RPMI7951 (cell line): Measurements from ENCODE around the gene MYOF. TPM values are rescaled to one million over a fixed set of nuclear protein-coding genes. Genes with fewer than 3 reads are reported as not detected.
"Not testable (repeated sequence)": the region's sequence is repeated elsewhere in the genome, so short reads cannot be mapped to it uniquely, and the experiment has no call there.

Experiments
- DNase-seq: peaks from one replicate; pipeline ENCODE4 v3.0.0-alpha.2; 2012; ENCODE audit warnings: low read depth
- total RNA-seq: library from RNA; depleted of rRNA; stranded (reverse); fragments of >200 nt; shearing (Covaris generic); gene quantifications from 2 replicates; pipeline ENCODE4 v1.2.3, GENCODE V29; 2014

MYOF gene
- total RNA-seq, 1 experiment from 2014 or later, result 57.1 TPM

GRCh38 chr10:93386631-93387369, 95.3 kb downstream of the MYOF start:
- peak; percentile 34 for DNase-seq

- no peak for DNase-seq
These were observed 96.8 kb downstream of the MYOF start for GRCh38 chr10:93385345-93385744.

DNA sequence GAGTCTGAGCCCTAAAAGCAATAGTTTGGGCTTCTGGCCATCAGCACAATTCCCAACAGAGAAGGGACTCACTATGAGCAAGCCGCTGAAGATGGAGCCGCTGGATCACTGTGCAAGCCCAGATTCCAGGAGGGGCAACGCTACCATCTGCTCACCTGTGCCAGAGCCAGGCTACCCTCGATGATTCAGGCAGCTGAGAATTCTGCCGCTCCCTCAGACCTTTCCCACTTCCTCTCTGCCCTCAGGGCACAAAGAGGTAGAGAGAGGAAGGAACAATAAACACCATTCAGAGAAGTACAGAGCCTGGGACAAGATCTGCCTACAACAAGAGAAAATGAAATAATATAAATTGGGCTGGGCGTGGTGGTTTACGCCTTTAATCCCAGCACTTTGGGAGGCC, 98.1 kb downstream of the MYOF start:
- DNase-seq, result peak; percentile 94

DNA sequence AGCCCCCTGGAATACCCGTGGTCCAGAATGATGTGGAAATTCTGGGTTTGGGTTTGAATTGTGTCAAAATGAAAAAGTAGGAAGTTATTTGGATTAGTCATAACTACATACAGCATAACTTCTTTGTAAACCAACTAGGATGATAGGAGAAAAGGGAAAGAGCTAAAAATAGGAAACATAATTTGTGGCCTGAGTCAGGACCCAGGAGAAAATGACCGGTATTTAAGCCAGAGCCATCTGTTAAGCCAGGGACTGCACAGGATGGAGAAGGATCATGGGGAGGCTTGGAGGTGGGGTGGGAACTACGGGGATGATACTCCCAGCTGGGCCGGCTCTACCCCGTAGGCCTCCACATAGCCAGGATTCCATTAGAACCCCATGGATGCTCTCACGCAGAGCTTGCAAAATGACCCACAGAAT, 98.6 kb downstream of the MYOF start:
- peak; percentile 94 for DNase-seq

GRCh38 chr10:93379731-93380575, 102.2 kb downstream of the MYOF start:
- peak; percentile 88 for DNase-seq

GRCh38 chr10:93378997-93379730, 103.0 kb downstream of the MYOF start:
- peak; percentile 73 for DNase-seq

DNA sequence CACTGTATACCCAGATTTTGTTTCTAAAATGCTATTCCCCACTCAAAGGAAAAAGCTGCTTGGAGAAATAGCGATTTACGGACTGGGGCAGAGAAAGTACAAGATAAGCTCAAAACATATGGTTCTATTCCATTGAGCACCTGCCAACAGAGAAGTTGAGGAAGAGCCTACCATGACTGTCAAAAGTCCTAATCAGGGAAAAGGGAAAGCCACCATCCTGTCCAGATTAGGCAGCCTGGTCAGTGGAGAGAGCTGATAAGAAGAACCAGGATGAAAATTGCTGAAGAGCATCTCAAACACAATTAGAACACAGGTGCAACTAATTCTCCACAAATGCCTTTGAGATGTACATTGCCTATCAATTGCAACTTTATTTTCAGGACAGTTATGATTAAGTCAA, 104.1 kb downstream of the MYOF start:
- no peak for DNase-seq

DNA sequence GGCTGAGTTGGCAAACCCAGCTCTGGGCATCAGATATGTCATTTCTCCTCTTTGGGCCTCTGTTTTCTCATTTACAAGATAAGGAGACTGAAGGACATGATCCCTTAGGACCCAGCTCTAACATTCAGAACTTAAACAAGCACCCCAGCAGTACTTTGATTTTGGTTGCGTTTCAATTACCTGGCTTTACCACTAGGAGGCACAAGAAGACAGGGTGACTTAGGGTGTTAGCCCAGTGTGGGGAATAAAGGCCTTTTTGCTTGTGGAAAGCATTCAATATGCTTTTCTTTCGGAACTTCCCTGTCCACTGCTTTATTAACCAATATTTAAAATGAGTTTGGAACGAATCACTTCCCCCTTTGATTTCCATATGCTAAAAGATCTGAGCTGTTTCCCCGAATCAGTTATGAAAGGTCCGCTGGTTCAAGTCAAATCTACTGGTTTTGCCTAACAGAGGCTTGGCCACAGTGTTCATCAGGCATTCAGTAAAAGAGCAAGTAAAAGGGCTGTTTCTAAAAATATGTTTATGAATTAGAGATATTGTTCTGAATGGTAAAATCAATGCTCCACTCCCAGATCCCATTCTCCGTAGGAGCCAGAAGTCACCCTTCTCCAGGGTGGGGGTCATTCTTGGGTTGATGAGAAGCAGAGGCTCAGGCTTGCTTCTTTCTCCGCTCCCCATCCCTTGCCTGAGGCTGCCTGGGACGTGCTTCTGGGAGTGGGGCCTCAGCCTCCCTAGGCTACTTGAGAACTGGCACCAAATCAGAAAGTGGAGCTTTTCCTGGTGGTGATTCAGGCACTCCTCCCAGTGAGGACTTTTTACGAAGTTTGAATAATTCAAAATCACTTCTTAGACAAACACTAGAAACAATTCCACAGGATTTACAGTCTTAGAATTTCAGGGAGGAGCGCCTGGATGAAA, 105.5 kb downstream of the MYOF start:
- DNase-seq, result peak; percentile 92

- DNase-seq, result no peak
These were observed 111.2 kb downstream of the MYOF start for GRCh38 chr10:93370961-93371360.

GRCh38 chr10:93369588-93370164, 112.5 kb downstream of the MYOF start:
- DNase-seq, result no peak

DNA sequence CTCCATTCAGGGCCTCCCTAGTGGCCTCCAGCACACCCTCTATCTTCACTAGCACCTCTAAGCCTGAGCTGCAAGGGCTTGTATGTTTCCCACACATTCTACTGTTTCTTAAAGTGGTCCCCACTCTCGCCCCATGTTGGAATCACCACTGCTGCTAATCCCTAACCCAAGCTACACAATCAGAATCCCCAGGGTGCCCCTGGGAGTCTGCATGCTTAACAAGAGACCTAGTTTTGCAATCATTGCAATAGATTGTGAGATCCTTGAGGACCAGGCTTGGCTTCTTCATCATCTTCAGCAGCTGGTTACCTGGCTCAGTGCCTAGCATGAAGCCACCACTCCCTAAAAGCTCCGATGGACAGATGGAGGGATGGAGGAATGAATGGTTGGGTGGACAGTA, 113.9 kb downstream of the MYOF start:
- no peak for DNase-seq

DNA sequence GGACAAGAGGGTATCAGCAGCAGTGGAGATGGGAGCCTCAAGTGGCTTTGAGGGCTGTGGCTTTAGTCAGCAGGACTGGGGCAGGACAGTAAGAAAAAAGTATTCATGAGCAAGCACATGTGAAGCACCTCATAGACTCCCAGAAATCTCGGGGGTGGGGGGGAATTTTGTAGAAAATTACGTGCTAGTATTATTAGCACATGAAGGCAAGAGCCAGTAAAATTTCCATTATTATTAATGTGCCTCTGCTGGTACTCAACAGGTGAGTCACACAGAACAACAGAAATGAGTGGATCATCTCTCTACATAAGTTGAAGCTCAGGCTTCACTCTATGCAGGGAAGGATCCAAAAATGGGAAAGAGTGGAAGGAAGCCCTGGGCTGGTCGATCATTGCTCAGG, 114.5 kb downstream of the MYOF start:
- no peak for DNase-seq

- DNase-seq, result no peak
These were observed 117.2 kb downstream of the MYOF start for GRCh38 chr10:93364966-93365365.

DNA sequence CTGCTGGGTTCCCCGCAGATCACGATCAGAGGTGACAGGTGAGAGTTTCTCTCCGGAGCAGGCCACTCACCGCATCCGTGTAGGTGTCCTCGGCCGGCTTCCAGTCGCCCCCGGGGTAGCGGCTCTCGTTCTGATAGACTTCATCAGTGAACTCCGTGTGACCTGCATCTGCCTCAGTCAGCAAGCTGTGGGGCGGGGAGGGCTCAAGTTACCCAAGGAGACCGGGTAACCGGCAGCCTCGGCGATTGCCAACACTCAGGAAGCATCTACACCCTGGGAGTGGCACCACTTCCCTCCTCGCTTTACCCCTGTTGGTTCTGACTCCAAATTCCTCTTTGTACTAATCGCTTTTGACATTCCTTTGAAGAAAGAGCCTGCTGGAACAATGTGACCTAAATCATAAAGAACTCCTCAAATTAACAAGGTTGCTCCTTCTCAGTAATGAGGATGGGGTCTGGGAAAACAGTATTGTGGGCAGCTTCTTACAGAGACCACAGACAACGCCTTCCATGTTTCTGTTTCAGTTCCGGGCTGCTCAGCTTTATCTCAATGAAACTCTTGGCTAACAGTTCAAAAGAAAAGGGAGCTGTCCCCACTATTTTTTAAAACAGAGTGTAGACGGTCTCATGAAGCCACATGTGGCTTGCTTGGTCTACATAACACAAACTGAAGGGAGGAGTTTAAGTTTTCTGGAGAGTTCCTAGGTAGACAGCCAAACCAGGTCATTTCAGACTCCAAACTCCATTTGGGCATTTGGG, 118.1 kb downstream of the MYOF start:
- no peak for DNase-seq

DNA sequence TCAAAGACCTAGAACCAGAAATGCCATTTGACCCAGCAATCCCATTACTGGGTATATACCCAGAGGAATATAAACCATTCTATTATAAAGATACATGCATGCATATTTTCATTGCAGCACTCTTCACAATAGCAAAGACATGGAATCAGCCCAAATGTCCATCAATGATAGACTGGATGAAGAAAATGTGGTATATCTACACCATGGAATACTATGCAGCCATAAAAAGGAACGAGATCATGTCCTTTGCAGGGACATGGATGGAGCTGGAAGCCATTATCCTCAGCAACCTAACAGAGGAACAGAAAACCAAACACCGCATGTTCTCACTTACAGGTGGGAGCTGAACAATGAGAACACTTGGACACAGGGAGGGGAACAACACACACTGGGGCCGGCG, 123.7 kb downstream of the MYOF start:
- DNase-seq, result not testable (repeated sequence)

- DNase-seq, result peak; percentile 34
These were observed 124.5 kb downstream of the MYOF start for GRCh38 chr10:93357680-93358079.

- no peak for DNase-seq
These were observed 125.6 kb downstream of the MYOF start for GRCh38 chr10:93356516-93356915.

DNA sequence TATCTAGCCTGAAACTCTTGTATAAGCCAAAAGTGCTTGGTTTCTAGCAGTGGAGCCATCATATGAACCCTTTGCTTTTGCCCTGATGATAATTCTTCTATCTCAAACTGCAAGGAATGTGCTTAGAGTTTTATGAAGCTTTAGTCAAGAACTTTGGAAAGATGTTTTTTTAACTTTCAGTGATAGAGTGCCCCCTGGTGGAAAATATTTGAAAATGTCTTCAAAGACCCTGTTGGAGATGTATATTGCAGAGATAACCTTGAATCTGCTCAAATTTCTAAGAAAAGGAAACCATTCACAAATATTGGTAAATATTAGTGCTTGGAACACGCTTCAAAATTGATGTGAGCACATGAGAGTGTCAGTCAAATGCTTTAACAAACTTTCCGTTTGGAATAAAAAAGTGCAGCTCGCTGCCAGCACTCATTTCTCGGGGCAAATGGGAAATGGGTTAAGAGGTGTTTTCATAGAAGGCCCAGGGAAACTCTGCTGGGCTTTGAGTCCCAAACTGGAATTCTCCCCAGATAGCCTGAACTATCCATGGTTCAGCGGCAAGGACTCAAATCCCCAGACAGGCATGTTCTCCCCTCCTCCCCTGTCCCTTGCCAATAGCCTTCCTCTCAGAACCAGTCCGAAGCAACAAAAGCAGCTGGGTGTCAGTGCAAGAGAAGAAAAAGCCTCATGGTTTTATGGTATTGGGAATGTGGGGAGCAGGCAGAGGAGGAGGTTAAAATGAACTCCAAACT, 129.3 kb downstream of the MYOF start:
- DNase-seq, result peak; percentile 41

DNA sequence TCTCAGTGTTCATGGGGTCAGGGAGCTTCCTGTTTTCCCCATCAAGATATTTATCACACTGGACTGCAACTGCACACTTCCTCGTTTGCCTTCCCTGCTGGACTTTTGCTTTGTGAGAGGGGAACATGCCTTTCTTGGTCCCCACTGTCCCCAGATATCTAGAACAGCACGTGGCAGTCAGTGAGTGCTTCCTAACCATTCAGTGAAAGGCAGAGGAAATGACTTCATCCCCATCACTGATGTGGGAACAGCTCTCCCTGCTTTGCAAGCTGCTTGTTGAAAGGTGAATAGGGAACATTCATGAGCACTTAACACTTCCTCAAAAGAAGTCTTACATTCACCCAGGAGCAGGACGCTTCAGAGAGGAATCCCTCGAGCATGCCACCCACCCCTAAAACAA, 135.4 kb downstream of the MYOF start:
- peak; percentile 5 for DNase-seq
